DMS79 (cell line): ENCODE results near the gene NOSIP.

Source experiments
- DNase-seq: peaks from one replicate; lab custom pipeline; 2025; lab: John Stamatoyannopoulos, UW

NOSIP gene

GRCh38 chr19:49570997-49571676 lies 9.2 kb downstream of the NOSIP start:
- DNase-seq: no peak

DNA sequence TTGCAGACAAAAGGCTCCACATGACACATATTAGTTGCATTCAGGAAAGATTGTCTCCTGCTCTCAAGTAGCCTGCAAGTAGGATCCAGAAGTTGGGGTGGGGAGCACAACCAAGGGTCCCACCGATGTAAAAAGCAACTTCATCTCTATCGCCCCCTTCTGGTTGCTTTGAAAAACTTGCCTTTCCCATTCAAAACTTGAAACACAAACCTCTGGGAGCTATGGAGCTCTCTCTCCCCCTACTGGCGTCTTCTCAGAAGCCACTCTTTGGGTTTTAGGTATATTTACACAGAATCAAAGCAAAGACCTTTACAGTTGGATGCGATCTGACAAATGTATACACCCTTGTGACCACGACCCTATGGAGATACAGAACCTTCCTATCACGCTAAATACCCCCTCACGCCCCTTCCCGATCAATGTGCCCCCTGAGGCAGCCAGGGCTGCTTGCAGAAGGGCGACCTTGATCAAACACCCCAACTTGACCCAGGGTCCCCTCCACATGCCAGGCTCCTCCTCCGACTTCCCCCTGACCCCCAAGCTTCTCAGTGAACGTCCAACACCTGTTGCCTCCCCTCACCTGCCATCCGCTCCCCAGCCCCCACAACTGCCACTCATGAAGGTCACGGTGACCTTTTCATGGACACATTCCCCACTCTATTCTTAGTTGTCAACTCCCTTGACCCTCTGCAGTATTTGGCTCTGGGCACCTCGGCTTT lies 10.1 kb downstream of the NOSIP start:
- peak; percentile 29 for DNase-seq

- DNase-seq: no peak
Observed at GRCh38 chr19:49567861-49568441, 12.4 kb downstream of the NOSIP start.

DNA sequence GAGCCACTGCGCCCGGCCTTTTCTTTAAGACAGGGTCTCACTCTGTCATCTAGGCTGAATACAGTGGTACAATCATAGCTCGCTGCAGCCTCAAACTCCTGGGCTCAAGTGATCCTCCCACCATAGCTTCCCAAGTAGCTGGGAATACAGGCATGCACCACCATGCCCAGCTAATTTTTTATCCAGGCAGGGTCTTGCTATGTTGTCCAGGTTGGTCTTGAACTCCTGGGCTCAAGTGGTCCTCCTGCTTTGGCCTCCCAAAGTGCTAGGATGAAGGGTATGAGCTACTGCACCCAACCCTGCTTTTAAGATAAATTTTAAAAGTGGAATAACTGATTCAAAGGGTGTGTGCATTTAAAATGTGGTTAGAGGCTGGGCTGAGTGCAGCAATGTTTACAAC lies 14.1 kb downstream of the NOSIP start:
- no peak for DNase-seq

DNA sequence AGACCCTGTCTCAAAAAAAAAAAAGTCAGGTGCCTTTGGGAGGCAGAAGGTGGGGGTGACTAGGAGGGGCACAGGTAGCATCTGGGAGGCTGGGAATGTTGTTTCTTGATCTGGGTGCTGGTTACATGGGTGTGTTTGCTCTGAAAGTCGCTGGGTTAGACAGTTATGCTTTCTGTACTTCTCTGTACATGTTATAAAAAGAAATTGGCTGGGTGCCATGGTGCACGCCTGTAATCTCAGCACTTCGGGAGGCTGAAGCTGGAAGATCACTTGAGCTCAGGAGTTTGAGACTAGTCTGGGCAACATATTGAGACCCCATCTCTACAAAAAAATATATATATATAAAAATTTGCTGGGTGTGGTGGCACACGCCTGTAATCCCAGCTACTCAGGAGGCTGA lies 15.1 kb downstream of the NOSIP start:
- DNase-seq: no peak

DNA sequence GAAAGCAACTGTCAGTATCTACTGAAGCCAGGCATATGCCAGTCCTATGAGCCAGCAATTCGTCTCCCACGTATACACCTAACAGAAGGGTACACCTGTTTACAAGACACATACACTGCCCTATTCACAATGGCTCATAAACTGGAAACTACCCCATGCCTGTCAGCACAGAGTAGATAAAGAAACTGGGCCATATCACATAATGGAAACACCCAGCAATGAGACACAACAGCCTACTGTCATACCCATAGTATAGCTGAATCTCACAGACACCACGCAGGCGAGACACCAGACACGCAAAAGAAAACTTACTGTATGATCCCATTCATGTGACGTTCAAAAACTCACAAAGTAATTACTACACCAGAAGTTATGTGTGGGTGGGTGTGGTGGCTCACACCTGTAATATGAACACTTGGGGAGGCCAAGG lies 15.7 kb downstream of the NOSIP start:
- no peak for DNase-seq

DNA sequence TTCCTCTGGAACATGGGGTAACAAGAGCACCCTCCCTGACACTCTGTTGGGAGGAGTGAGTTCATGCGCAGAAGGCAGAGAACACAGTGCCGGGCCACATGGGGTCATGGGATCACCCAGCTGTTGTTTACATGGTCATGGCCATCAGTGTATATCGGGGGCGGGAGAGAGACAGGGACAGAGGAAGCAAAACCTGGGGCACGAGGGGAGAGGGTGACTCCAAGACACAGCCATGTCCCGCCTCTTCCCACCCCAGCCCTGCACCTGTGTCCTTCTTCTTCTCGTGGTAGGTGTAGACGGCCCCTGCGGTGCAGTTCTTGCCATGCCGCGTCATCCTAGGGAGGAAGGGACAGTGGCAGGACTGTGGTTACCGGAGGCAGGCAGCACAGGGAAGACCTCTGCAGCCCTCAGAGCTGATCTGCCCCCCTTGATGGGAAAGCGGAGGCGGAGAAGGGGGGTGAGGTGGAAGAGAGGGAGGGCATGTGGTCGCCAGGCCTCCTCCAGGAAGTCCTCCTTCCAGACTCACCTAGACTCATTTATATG lies 19.9 kb downstream of the NOSIP start:
- DNase-seq: no peak

- DNase-seq: no peak
Observed at GRCh38 chr19:49559928-49560327, 20.4 kb downstream of the NOSIP start.

GRCh38 chr19:49559443-49559842 lies 20.9 kb downstream of the NOSIP start:
- no peak for DNase-seq

- DNase-seq: no peak
Observed at GRCh38 chr19:49558591-49558990, 21.8 kb downstream of the NOSIP start.

DNA sequence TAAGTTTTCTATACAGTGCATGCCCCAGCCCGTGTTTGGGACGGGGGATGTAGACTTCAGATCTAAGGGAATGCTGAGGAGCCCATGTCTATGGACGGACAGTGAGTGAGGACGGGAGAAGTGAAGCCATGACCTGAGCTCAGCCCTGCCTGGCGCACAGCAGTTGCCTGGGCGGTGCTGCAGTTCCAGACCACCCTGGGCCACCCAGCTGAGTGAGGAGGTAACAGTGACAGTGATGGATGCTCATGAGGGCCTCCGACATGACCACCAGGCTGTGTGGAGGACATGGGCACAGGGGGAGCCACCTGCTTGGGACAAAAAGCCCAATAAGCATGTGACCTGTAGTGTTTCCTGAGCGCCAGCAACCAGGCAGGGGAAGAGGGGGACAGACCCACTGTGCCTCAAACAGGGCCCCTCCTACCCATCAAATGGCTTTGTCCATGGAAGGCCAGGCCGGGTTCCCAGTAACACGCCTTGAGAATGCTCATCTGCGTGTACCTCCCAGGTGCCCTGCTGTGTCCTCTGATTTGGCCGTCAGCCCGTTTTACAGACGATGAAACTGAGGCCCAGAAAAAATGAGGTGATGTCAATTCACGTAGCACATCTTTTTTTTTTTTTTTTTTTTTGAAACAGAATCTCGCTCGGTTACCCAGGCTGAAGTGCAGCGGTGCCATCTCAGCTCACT lies 22.6 kb downstream of the NOSIP start:
- no peak for DNase-seq

GRCh38 chr19:49556412-49557398 lies 23.7 kb downstream of the NOSIP start:
- DNase-seq: no peak

DNA sequence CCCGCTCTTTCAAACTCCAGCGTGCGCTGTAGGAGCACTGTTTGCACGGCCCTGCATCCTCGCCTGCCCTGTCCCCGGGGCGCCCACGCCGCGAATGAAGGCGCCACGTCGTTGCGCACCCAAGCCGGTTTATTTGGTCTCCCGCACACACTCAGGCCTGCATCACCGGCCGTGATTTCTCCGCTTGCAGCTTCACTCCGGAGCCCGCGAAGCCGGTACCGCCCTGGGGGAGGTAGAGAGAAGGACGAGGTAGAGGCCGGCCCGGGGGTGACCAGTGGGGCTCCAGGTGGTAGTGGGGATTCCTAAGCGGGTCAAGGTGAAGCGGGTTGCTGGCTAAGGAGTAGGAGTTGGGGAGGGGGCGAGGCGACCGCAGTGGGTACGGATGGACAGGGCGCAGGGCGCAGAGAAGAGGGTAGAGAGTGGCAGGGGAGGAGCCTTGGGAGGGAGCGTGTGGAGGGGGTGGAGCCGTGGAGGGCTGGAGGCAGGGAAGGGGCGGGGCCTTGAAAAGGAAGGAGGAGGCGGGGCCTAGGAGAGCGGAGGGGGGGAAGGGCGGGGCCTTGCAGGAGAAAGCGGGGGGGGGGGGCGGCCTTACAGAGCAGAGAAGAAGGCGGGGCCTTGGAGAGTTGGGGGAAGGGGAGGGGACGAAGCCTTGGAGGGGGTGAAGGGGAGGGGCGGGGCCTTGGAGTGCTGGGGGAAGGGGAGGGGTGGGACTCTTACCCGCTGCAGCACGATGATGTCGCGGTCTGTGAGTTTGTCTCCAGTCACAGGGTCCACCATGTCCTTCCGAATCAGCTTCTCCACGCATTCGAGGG lies 24.6 kb downstream of the NOSIP start:
- no peak for DNase-seq

GRCh38 chr19:49554701-49555181 lies 25.6 kb downstream of the NOSIP start:
- no peak for DNase-seq

GRCh38 chr19:49553451-49554271 lies 26.7 kb downstream of the NOSIP start:
- DNase-seq: no peak

DNA sequence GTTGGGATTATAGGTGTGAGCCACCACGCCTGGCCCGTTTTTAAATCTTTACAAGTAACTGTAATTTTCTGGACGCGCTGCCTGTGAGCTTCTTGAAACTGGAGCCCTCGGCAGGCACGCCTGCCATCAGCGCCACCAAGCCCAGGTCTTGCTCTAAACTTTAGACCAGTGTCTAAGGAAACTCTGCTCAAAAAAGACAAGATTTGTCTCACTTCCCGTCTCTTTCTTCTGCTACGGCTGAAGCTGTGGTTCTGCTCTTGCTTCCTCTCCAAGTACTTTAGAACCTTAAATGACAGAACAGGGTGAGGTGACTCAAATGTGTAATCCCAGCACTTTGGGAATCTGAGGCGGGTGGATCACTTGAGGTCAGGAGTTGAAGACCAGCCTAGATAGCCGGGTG lies 27.6 kb downstream of the NOSIP start:
- DNase-seq: no peak

DNA sequence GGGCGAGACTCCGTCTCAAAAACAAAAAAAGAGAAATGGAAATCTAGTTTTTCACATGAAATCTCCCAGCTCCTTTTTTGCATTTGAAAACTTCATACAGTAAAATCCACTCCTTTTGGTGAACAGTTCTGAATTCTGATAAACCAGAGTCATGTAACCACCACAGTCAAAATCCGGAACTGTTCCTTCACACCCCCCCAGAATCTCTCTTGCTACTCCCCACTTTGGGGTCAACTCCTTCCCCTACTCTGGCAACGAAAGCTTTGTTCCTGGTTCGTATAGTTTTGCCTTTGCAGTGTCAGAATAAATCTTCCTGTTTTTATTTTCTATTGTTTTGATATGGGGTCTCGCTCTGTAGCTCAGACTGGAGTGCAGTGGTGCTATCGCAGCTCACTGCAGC lies 28.8 kb downstream of the NOSIP start:
- DNase-seq: no peak

DNA sequence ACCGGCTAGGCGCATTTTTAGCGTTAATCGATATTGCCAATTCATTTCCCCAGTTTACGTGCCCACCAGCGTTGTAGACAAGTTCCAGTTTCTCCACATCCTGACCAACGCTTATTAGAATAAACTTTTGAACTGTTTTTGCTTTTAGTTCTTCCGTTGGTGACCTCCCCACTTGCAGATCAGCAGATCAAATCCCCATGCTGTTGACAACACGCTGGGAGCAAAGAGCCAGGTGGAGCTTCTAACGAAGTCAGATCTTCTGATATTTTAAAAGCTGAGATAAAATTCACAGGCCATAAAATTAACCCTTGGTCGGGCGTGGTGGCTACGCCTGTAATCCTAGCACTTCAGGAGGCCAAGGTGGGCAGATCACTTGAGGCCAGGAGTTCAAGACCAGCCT lies 31.3 kb downstream of the NOSIP start:
- no peak for DNase-seq

DNA sequence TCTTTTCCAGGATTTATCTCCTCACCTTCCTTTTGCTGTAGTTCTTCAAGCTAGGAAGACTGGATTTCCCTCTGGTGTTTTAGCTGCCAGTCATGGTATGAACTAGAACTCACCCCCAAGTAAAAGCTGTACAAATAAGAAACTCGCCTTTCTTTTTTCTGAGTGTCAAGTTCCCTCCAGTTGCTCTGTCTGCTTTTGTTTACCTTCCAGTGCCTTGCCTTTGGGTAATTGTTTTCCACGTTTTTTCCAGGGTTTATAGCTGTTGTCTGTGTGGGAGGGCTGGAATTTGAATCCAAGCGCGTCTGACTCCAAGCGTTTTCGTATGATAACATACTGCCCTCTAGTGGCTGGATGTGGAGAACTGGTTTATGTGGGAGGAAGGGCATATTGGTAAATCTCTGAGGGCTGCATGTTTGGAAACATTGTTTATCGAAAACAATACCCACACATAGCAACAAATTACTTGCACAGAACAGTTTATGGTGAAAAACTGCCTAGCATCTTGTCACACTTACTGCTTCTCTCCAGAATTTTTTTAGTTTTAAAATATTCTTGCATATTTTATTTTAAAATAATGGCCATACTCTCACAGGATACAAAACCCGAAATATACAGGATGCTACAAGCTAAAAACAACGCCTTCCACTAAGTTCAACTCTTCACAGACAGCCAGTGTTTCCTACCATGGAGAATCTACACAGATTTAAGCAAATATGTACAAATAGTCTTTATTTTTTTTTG lies 33.4 kb downstream of the NOSIP start:
- DNase-seq: peak; percentile 80
